ENCODE data around the gene SLC46A2. TPM values are rescaled to one million over a fixed set of nuclear protein-coding genes. Genes with fewer than 3 reads are reported as not detected.

The SLC46A2 gene
- total and polyA plus RNA-seq, 9 of the 15 experiments (the other 6 are each of a cell fraction or from before 2014, with no cell fraction given), result not detected

DNA sequence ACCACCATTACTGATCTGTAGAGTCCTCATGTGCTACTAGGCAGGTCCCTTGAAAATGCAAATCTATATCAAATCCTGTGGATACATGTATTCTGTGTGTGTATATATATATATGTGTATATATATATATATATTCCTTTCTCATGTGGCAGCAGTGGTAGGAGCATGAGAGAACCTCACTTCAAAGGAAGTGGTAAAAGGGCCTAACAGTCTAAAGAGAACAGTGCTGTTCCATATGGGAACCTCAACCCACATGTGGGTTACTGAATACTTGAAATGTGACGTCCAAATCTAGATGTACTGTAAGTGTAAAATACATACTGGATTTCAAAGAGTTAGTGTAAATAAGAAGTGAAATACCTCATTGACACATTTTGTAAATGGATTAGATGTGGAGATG, 5.4 kb downstream of the SLC46A2 start:
- H3K9me3 ChIP-seq (replicated peaks; ENCODE audit: control insufficient read depth, insufficient read depth, low read depth, low read length), result no peaks in the 10 kb centered on the region
- intact Hi-C loops (cut with micrococcal nuclease), result no loop called here
- no peak for TF ChIP-seq DPF2 (IDR thresholded peaks at IDR 0.05)
- no peak for TF ChIP-seq NFYB (IDR thresholded peaks at IDR 0.05; ENCODE audit: extremely low read depth, insufficient read length)
- no peak for TF ChIP-seq WHSC1 (IDR thresholded peaks at IDR 0.05; ENCODE audit: low read length)
- TF ChIP-seq POLR3A (IDR thresholded peaks at IDR 0.05; ENCODE audit: borderline replicate concordance, extremely low read depth, insufficient read depth, insufficient read length), result no peak
- no peak for TF ChIP-seq PCBP2 (IDR thresholded peaks at IDR 0.05; ENCODE audit: low read depth, low read length, poor library complexity, severe bottlenecking)
- TF ChIP-seq, protein P1, sequence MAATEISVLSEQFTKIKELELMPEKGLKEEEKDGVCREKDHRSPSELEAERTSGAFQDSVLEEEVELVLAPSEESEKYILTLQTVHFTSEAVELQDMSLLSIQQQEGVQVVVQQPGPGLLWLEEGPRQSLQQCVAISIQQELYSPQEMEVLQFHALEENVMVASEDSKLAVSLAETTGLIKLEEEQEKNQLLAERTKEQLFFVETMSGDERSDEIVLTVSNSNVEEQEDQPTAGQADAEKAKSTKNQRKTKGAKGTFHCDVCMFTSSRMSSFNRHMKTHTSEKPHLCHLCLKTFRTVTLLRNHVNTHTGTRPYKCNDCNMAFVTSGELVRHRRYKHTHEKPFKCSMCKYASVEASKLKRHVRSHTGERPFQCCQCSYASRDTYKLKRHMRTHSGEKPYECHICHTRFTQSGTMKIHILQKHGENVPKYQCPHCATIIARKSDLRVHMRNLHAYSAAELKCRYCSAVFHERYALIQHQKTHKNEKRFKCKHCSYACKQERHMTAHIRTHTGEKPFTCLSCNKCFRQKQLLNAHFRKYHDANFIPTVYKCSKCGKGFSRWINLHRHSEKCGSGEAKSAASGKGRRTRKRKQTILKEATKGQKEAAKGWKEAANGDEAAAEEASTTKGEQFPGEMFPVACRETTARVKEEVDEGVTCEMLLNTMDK (IDR thresholded peaks at IDR 0.05; ENCODE audit: borderline replicate concordance, insufficient read depth, low read depth, low read length, poor library complexity, severe bottlenecking), result no peak
- no peak for TF ChIP-seq ARID1B (IDR thresholded peaks at IDR 0.05)
- TF ChIP-seq, protein P2, sequence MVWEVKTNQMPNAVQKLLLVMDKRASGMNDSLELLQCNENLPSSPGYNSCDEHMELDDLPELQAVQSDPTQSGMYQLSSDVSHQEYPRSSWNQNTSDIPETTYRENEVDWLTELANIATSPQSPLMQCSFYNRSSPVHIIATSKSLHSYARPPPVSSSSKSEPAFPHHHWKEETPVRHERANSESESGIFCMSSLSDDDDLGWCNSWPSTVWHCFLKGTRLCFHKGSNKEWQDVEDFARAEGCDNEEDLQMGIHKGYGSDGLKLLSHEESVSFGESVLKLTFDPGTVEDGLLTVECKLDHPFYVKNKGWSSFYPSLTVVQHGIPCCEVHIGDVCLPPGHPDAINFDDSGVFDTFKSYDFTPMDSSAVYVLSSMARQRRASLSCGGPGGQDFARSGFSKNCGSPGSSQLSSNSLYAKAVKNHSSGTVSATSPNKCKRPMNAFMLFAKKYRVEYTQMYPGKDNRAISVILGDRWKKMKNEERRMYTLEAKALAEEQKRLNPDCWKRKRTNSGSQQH (CRISPR knock-in tag; IDR thresholded peaks at IDR 0.05), result no peak
- TF ChIP-seq ZNF699 (CRISPR knock-in tag; IDR thresholded peaks at IDR 0.05; ENCODE audit: insufficient replicate concordance), result no peak
- no peak for TF ChIP-seq GATAD2B (IDR thresholded peaks at IDR 0.05; ENCODE audit: borderline replicate concordance)
- no peak for TF ChIP-seq ZNF695 (CRISPR knock-in tag; IDR thresholded peaks at IDR 0.05)
- no peak for TF ChIP-seq HOXB6 (CRISPR knock-in tag; IDR thresholded peaks at IDR 0.05; ENCODE audit: borderline replicate concordance)
- TF ChIP-seq SAP30 (IDR thresholded peaks at IDR 0.05; ENCODE audit: borderline replicate concordance, insufficient read depth, low read depth, low read length, poor library complexity, severe bottlenecking), result no peak
- TF ChIP-seq TAL1 (IDR thresholded peaks at IDR 0.05), result no peak
- TF ChIP-seq ZNF436 (CRISPR knock-in tag; IDR thresholded peaks at IDR 0.05), result no peak
- TF ChIP-seq RBM14 (IDR thresholded peaks at IDR 0.05; ENCODE audit: borderline replicate concordance, insufficient read depth, low read depth, low read length), result no peak
- no peak for TF ChIP-seq ZNF57 (CRISPR knock-in tag; IDR thresholded peaks at IDR 0.05)
- no peaks in the 10 kb centered on the region for H4K20me1 ChIP-seq (replicated peaks; ENCODE audit: control insufficient read depth, insufficient read depth, low read length)
- H3K9me1 ChIP-seq (ENCODE audit: control insufficient read depth, insufficient read depth, low read length), result no peaks in the 10 kb centered on the region
- WGBS (ENCODE audit: insufficient coverage, low coverage, missing lambda C conversion rate), result 5% methylated on average over 1 of the region's 1 CpG
- ChIA-PET CTCF (ENCODE audit: low intra/inter-chr PET ratio) (no interaction called here), POLR2A (interaction anchor here (0.6 to 1.1 kb wide), 2 partner anchors 11 to 630 kb away, joined by 3 to 4 read pairs; no protein-coding TSS in a partner anchor)
- H3K79me2 ChIP-seq (ENCODE audit: control insufficient read depth, insufficient read depth, low read length), result no peaks in the 10 kb centered on the region
- in situ Hi-C loops (cut with MboI), result no loop called here
- H3K36me3 ChIP-seq (ENCODE audit: control insufficient read depth, insufficient read depth, low read length), result no peaks in the 10 kb centered on the region
- H3K4me1 ChIP-seq (replicated peaks in 1 of 2; ENCODE audit: control insufficient read depth in 2 of 2, insufficient read depth in 2 of 2, low read length in 2 of 2), result peaks cover 0 to 6% of the 10 kb centered on the region in 2 experiments; a peak in 1 of 5 replicates
- H3K9ac ChIP-seq (ENCODE audit: insufficient read depth in 1 of 2, low read depth in 2 of 2, low read length in 2 of 2), result no peak overlapping the region
- peaks cover 37 to 61% of the 10 kb centered on the region in 2 experiments for H3K27me3 ChIP-seq (ENCODE audit: control insufficient read depth in 2 of 2, insufficient read depth in 2 of 2, low read length in 2 of 2)
- DNase-seq (ENCODE audit: extremely low read depth in 1 of 4, low spot score in 3 of 4), result no peak
- no peak overlapping the region for H3K4me2 ChIP-seq (ENCODE audit: insufficient read depth, low read length)
- no peak overlapping the region for H3K27ac ChIP-seq (ENCODE audit: extremely low read depth, low read depth, low read length)
- no peak overlapping the region for H2AFZ ChIP-seq (ENCODE audit: low read depth, low read length)
- no TSS peak for BruUV-seq (replicated peaks)
- H3K4me3 ChIP-seq, result no peak overlapping the region
- FAIRE-seq, result no peak
- ATAC-seq, result no peak
